Heart right ventricle (tissue), 16 donors: ENCODE data around the gene IFFO2. TPM values are rescaled to one million over a fixed set of nuclear protein-coding genes. Genes with fewer than 3 reads are reported as not detected.

Source experiments
- ATAC-seq, 8 donors: fragments of 200-7000 bp; cut with Tn5 transposase; one replicate each; pipeline ENCODE4 v1.9.1; 2020; ENCODE audit warnings: mild to moderate bottlenecking in 8 of 8, moderate library complexity in 8 of 8, moderate number of reproducible peaks in 1 of 8
- DNase-seq, 2 donors: peaks; one replicate each; pipeline ENCODE4 v3.0.0-alpha.2; 2020
- H3K27ac ChIP-seq, 10 donors: fragments of 200-600 bp; sonication (generic) in 2 of 10; one replicate each; pipeline versions ENCODE4 v1.5.0 to v1.8.0; 2020 to 2022; ENCODE audit warnings: mild to moderate bottlenecking in 3 of 10
- H3K27me3 ChIP-seq, 7 donors: fragments of 200-600 bp; one replicate each; pipeline ENCODE4 v1.8.0; 2021 to 2022; ENCODE audit warnings: mild to moderate bottlenecking in 2 of 7
- H3K36me3 ChIP-seq, 9 donors: fragments of 200-600 bp; sonication (generic) in 1 of 9; one replicate each; pipeline versions ENCODE4 v1.5.0 to v1.8.0; 2020 to 2022; ENCODE audit warnings: mild to moderate bottlenecking in 2 of 9
- H3K4me1 ChIP-seq, 9 donors: fragments of 200-600 bp; sonication (generic) in 1 of 9; one replicate each; pipeline versions ENCODE4 v1.5.0 to v1.8.0; 2020 to 2022; ENCODE audit warnings: mild to moderate bottlenecking in 4 of 9
- H3K4me3 ChIP-seq, 10 donors: fragments of 200-600 bp; sonication (generic) in 2 of 10; one replicate each; pipeline versions ENCODE4 v1.5.0 to v1.8.0; 2020 to 2022; ENCODE audit warnings: mild to moderate bottlenecking in 7 of 10, moderate library complexity in 2 of 10
- H3K9me3 ChIP-seq, 11 donors: fragments of 200-600 bp in 10 of 11; sonication (generic) in 2 of 11; one replicate each; pipeline versions ENCODE4 v1.5.0 to v1.8.0; 2013 to 2022; ENCODE audit warnings: mild to moderate bottlenecking in 2 of 11, control low read depth in 1 of 11, moderate library complexity in 1 of 11
- WGBS, 2 donors: extraction: QIAGEN DNeasy Blood & Tissue Kit; methylation state at CpG; one replicate each; pipeline ENCODE4 v1.1.7; 2013; ENCODE audit warnings: inconsistent platforms in 1 of 2; 5-methylcytosine and 5-hydroxymethylcytosine counted together
- intact Hi-C, 10 donors: fragments of 100-400 bp; cut with DNase I; formaldehyde crosslinking; loops; one replicate each; pipeline versions ENCODE4 v1.11.1 to v1.14.2; 2022
- polyA plus RNA-seq, 2 donors: library from polyadenylated mRNA; stranded (reverse); fragments of 200-250 nt; gene quantifications; one replicate each; pipeline ENCODE4 v1.2.3, GENCODE V29; 2013
- total RNA-seq, 10 donors: library from RNA; stranded (reverse); fragmentation: NEBNext Ultra II Directional in 3 of 10; extraction: Animal tissue kit (Norgen Biotek cat#: 25700) in 3 of 10; gene quantifications; one replicate each; pipeline versions ENCODE4 v1.2.1 to v1.2.4, GENCODE V29; 2021 to 2023
- TF ChIP-seq, protein P1 (sequence below), 9 donors: fragments of 200-600 bp; sonication (generic) in 2 of 9; IDR thresholded peaks; one replicate each; pipeline versions ENCODE4 v1.5.0 to v1.8.0; 2021 to 2022; ENCODE audit warnings: antibody characterized with exemption in 9 of 9, mild to moderate bottlenecking in 5 of 9, moderate library complexity in 1 of 9
- donor health status: Arrhythmogenic right ventricular cardiomyopathy.
- donor health status: ischemic (EF 13 %, LVEDD 7.1; RV severe dilation, severe dysfunction).
- donor health status: healthy with polysubstance abuse.
- donor health status: DM: no; HTN: yes; CAD: no.
- donor health status: DM: no; HTN: no; CAD: no.
- donor health status: ischemic (EF 25% LVEDD 6.9; RV normal size, moderate dysfunction).
- donor health status: ischemic (EF 25% LVEDD 5.7; RV mildly dilated, moderate dysfunction).
- donor health status: healthy.
- donor health status: DM: yes; HTN: yes; CAD: no.
- donor health status: Ischemic cardiomyopathy.
- donor health status: ischemic (EF 35%, LVEDD 5.7; RV mildly dilated, moderate dysfunction).
- donor health status: nonischemic (EF 11% LVEDD 7.7; RV severe dilation, severe dysfunction).
- donor health status: DM: yes; HTN: yes; CAD: no.
- donor health status: PGD.
- donor health status: ischemic (EF 29% LVEDD 5.4; RV normal size, mild dysfunction).
- donor health status: nonischemic (EF 23%, LVEDD 6.1; RV moderate dilation, normal function).

The IFFO2 gene
- total and polyA plus RNA-seq, 12 donors, result 2.2 to 8.2 (median 4.6) TPM

DNA sequence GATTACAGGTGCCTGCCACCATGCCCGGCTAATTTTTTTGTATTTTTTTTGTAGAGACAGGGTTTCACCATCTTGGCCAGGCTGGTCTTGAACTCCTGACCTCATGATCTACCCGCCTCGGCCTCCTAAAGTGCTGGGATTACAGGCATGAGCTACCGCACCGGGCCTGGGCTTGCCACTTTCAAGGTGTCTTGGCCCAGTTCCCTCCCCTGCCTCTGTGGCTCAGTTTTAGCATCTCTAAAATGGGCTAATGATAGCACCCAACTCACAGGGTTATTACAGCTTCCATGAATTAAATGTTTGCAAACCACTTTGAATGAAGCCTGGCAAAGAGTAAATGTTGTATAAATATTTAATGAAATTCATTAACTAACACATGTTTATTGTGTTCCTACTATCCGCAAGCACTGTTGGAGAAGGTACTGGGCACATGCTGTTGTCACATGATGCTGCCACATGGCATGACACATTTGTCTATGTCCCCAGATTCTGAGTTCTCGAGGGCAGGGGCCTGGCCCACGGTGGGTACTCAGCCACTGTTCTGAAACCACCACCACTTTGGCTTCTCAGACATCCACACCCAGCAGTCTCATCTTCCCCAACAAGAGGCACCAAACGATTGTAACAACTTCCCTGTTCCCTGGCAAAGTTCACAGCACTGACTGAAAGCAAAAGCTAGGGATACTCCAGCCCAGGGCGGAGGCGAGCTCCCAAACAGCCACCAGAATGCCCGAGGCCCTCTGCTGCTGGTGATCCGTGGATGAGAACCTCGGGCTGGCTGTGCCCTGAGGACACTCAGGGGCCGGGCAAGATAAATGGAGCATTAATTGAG, 9.7 kb downstream of the IFFO2 start:
- 84 to 88% methylated on average over 15 of the region's 15 CpGs for WGBS, 2 donors
- Histone ChIP-seq H3K27me3 (no peaks in the 10 kb centered on the region), H3K4me1 (peaks cover 37 to 99% (median 72%) of the 10 kb centered on the region in 9 donors), H3K36me3 (peaks cover 0 to 8% (median 0%) of the 10 kb centered on the region in 9 donors), H3K27ac (peak overlapping the region in 1 of 10 donors; percentile 93), H3K4me3 (no peak overlapping the region), H3K9me3 (no peaks in the 10 kb centered on the region)
- DNase-seq (no peak), ATAC-seq (no peak)
- TF ChIP-seq, protein P1, sequence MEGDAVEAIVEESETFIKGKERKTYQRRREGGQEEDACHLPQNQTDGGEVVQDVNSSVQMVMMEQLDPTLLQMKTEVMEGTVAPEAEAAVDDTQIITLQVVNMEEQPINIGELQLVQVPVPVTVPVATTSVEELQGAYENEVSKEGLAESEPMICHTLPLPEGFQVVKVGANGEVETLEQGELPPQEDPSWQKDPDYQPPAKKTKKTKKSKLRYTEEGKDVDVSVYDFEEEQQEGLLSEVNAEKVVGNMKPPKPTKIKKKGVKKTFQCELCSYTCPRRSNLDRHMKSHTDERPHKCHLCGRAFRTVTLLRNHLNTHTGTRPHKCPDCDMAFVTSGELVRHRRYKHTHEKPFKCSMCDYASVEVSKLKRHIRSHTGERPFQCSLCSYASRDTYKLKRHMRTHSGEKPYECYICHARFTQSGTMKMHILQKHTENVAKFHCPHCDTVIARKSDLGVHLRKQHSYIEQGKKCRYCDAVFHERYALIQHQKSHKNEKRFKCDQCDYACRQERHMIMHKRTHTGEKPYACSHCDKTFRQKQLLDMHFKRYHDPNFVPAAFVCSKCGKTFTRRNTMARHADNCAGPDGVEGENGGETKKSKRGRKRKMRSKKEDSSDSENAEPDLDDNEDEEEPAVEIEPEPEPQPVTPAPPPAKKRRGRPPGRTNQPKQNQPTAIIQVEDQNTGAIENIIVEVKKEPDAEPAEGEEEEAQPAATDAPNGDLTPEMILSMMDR (IDR thresholded peaks at IDR 0.05), result no peak
- intact Hi-C loops, result no loop called here

DNA sequence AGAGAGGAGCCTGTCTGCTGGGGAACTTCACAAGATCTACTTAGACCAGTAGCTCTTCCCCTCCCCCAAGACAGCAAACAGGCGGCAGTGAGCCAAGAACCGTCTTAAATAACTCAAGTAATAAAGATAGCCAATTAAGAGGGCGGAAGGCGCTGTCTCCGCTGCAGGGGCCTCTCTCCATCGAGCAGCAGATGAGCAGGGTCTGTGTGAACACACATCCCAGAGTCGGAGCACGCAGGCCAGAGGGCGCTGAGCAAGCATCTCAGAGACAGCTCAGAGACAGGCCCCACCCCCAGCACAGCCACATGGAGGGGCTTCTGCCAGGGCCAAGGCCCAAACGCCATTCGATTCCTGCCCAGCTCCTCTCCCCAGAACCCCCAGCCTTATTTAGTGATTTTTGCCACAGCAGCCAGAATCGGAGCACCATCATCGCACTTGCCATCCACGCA, 11.1 kb downstream of the IFFO2 start:
- H3K27me3 ChIP-seq, result no peaks in the 10 kb centered on the region
- WGBS, 2 donors, result 39 to 44% methylated on average over 14 of the region's 14 CpGs
- H3K36me3 ChIP-seq, result peaks cover 0 to 8% (median 0%) of the 10 kb centered on the region in 9 donors
- no peaks in the 10 kb centered on the region for H3K9me3 ChIP-seq
- no peak overlapping the region for H3K4me3 ChIP-seq
- peak; percentile 46 to 59 for DNase-seq
- ATAC-seq, result peak in 4 of 8 donors; percentile 3 to 12 (median 8)
- peaks cover 40 to 99% (median 72%) of the 10 kb centered on the region in 9 donors for H3K4me1 ChIP-seq
- H3K27ac ChIP-seq, result peak overlapping the region in 7 of 10 donors; percentile 3 to 41 (median 26)
- TF ChIP-seq, protein P1 (IDR thresholded peaks at IDR 0.05), result no peak
- intact Hi-C loops, result no loop called here

DNA sequence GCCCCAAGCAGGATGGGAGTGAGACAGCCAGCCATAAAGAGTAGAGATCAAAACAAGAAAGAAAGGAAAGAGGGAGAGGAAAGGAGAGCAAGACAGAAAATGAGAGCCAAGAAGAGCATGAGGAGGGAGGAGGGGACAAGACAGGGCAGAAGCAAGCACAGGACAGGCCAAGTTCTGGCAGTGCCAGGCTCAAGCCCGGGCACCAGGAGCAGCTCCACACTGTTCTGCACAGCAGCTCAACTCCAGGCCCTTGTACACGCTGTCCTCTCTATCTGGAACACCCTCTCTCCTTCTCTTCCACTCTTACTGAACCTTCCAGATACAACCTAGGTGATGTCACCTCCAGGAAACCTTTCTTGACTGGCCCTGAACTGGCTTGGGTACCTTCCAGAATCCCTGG, 11.7 kb downstream of the IFFO2 start:
- Histone ChIP-seq H3K27me3 (no peaks in the 10 kb centered on the region), H3K36me3 (peaks cover 0 to 8% (median 0%) of the 10 kb centered on the region in 9 donors), H3K9me3 (no peaks in the 10 kb centered on the region), H3K4me3 (no peak overlapping the region), H3K27ac (peak overlapping the region in 7 of 10 donors; percentile 3 to 41 (median 26)), H3K4me1 (peaks cover 39 to 99% (median 71%) of the 10 kb centered on the region in 9 donors)
- ATAC-seq (no peak), DNase-seq (no peak)
- 62 to 80% methylated on average over 2 of the region's 2 CpGs for WGBS, 2 donors
- TF ChIP-seq, protein P1 (IDR thresholded peaks at IDR 0.05), result no peak
- intact Hi-C loops, result no loop called here

DNA sequence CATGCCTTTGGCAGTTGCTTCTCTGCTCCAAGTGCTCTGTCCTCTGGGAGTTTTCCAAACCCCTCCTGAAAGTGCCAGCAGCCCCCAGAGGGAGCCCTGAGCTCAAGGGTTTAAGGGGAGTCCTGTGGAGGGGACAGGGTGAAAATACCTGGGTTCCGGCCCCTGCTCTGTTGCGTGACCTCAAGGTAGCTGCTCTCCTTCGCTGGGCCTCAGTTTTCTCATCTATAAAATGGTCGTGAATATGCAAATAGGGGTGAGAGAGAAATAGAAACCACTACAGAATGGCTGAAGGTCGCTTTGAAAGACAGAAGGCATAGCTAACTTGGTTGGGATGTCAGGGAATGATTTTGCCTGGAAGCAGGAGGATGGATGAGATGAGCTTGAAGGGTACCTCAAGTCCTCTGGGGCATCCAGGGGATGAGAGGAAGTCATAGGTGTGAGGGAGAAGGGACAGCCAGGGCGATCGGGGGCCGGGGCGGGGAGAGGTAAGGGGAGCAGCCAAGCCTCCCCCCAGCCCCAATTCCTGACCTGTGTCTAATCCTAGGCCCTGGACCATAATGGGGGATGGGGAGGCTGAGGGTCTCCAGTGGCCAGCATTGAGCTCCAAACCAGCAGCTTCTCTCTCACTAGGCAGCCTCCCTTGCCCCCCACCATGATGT, 12.4 kb downstream of the IFFO2 start:
- Histone ChIP-seq H3K4me3 (no peak overlapping the region), H3K36me3 (peaks cover 0 to 8% (median 0%) of the 10 kb centered on the region in 9 donors), H3K27me3 (no peaks in the 10 kb centered on the region), H3K27ac (peak overlapping the region in 3 of 10 donors; percentile 3 to 41 (median 19)), H3K4me1 (peaks cover 37 to 99% (median 71%) of the 10 kb centered on the region in 9 donors), H3K9me3 (no peaks in the 10 kb centered on the region)
- TF ChIP-seq, protein P1 (IDR thresholded peaks at IDR 0.05), result no peak
- intact Hi-C loops, result no loop called here
- WGBS, 2 donors, result 95% methylated on average over 9 of the region's 9 CpGs
- ATAC-seq, result no peak
- DNase-seq, result no peak
